Neural cell (in vitro differentiated cells): ENCODE measurements around the gene EIF4EBP2.

Experiments
- CTCF ChIP-seq: fragments of 450-650 bp; IDR thresholded peaks from 2 replicates; pipeline ENCODE4 v1.5.1; 2014; ENCODE audit warnings: antibody characterized with exemption, mild to moderate bottlenecking, moderate library complexity; ENCODE audit not compliant: poor library complexity, severe bottlenecking
- EP300 ChIP-seq: fragments of 450-650 bp; conservative IDR thresholded peaks from 2 replicates; pipeline ENCODE4 v1.6.1; 2014; ENCODE audit warnings: antibody characterized with exemption, mild to moderate bottlenecking, moderate library complexity; ENCODE audit not compliant: poor library complexity, severe bottlenecking
- EZH2 ChIP-seq: fragments of 200-600, 300-800 bp; shearing (Covaris generic), sonication (generic); IDR thresholded peaks from 2 replicates; pipeline ENCODE4 v1.6.1; 2014; ENCODE audit warnings: antibody characterized with exemption, low read length, borderline replicate concordance, mild to moderate bottlenecking; ENCODE audit not compliant: insufficient read depth, poor library complexity, severe bottlenecking
- POLR2AphosphoS5 ChIP-seq: IDR thresholded peaks from 2 replicates; pipeline ENCODE4 v1.6.1; 2012
- REST ChIP-seq: IDR thresholded peaks from 2 replicates; pipeline ENCODE4 v1.6.1; 2012; ENCODE audit warnings: borderline replicate concordance

GRCh38 chr10:70410608-70411007, 6.7 kb downstream of the EIF4EBP2 start:
- TF ChIP-seq CTCF (no peak), EP300 (no peak), REST (no peak), POLR2AphosphoS5 (no peak), EZH2 (no peak)
